SKM-1 (cell line): ENCODE data around the gene EHBP1.
A peak's percentile ranks its signal among the peaks of the same experiment; 100 is the strongest.

ENCODE experiments used
- DNase-seq: peaks from one replicate; lab custom pipeline; 2025; ENCODE audit not compliant: unreplicated experiment; lab: John Stamatoyannopoulos, UW

EHBP1 gene

GRCh38 chr2:62774555-62775366 lies 69.2 kb downstream of the EHBP1 start:
- DNase-seq, result peak; percentile 19

- DNase-seq, result no peak
These were observed 69.8 kb downstream of the EHBP1 start for GRCh38 chr2:62775367-62775668.

GRCh38 chr2:62783679-62784078 lies 78.2 kb downstream of the EHBP1 start:
- DNase-seq, result no peak

GRCh38 chr2:62784341-62784740 lies 78.8 kb downstream of the EHBP1 start:
- DNase-seq, result no peak

- no peak for DNase-seq
These were observed 79.7 kb downstream of the EHBP1 start for GRCh38 chr2:62785216-62785615.

GRCh38 chr2:62785810-62786597 lies 80.5 kb downstream of the EHBP1 start:
- peak; percentile 18 for DNase-seq

GRCh38 chr2:62787386-62787785 lies 81.9 kb downstream of the EHBP1 start:
- DNase-seq, result no peak

GRCh38 chr2:62789518-62789917 lies 84.0 kb downstream of the EHBP1 start:
- no peak for DNase-seq

GRCh38 chr2:62789918-62790317 lies 84.4 kb downstream of the EHBP1 start:
- DNase-seq, result no peak

GRCh38 chr2:62792408-62792807 lies 86.9 kb downstream of the EHBP1 start:
- no peak for DNase-seq

- DNase-seq, result no peak
These were observed 87.7 kb downstream of the EHBP1 start for GRCh38 chr2:62793213-62793612.

GRCh38 chr2:62794791-62795190 lies 89.3 kb downstream of the EHBP1 start:
- DNase-seq, result no peak

GRCh38 chr2:62795341-62795740 lies 89.8 kb downstream of the EHBP1 start:
- DNase-seq, result no peak

GRCh38 chr2:62797107-62797506 lies 91.6 kb downstream of the EHBP1 start:
- DNase-seq, result no peak

GRCh38 chr2:62800618-62801017 lies 95.1 kb downstream of the EHBP1 start:
- no peak for DNase-seq

GRCh38 chr2:62801110-62801509 lies 95.6 kb downstream of the EHBP1 start:
- DNase-seq, result no peak

- no peak for DNase-seq
These were observed 96.5 kb downstream of the EHBP1 start for GRCh38 chr2:62801814-62802523.

GRCh38 chr2:62803961-62804360 lies 98.4 kb downstream of the EHBP1 start:
- no peak for DNase-seq

- no peak for DNase-seq
These were observed 100.7 kb downstream of the EHBP1 start for GRCh38 chr2:62806231-62806630.

GRCh38 chr2:62808554-62808953 lies 103.0 kb downstream of the EHBP1 start:
- no peak for DNase-seq

GRCh38 chr2:62811086-62811485 lies 105.6 kb downstream of the EHBP1 start:
- no peak for DNase-seq

- no peak for DNase-seq
These were observed 106.5 kb downstream of the EHBP1 start for GRCh38 chr2:62811972-62812371.
